GM21381 (cell line): ENCODE measurements around the gene PRDM12.

ENCODE experiments used
- ATAC-seq: cut with Tn5 transposase; IDR thresholded peaks from one replicate; pipeline ENCODE4 v1.9.1; 2021; ENCODE audit warnings: mild to moderate bottlenecking, moderate library complexity; ENCODE audit not compliant: unreplicated experiment

The PRDM12 gene

DNA sequence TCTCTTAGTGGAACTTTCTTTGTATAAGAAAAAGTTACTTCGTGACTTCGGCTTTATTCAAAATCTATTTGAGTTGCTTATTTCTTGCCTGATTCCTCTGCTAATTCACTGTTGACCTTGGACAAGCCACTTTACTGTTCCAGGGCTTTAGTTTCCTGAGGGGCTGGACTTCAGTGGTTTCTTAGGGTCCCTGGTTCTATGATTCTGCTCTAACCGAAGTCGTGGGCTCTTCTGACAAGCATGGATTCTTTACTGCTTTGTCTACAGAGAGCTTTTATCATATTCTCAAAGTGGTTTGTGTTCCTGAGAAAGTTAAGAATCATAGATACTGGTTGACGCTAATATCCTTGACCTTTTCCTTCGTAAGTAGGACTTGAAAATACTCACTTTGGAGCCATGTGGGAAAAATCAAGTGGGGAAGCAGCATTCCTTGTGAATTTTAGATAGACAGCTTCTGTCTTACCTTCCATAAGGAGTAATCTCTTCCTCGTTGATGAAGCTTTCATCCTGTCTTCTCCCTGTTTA, 50.3 kb downstream of the PRDM12 start:
- ATAC-seq = no peak

- no peak for ATAC-seq
Observed at GRCh38 chr9:130715270-130715669, 50.9 kb downstream of the PRDM12 start.

DNA sequence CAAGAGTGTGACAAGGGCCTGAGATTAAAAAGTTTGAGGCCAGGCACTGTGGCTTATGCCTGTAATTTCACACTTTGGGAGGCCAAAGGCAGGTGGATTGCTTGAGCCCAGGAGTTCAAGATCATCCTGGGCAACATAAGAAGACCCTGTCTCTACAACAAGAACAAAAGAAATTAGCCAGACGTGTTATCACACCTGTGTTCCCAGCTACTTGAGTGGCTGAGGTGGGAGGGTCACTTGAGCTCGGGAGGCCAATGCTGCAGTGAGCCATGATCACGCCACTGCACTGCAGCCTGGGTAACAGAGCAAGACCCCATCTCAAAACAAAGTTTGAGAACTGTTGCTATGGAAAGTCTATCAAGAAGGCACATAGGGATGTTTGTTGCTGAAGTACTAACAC, 54.2 kb downstream of the PRDM12 start:
- no peak for ATAC-seq

- no peak for ATAC-seq
Observed at GRCh38 chr9:130720762-130721161, 56.4 kb downstream of the PRDM12 start.

DNA sequence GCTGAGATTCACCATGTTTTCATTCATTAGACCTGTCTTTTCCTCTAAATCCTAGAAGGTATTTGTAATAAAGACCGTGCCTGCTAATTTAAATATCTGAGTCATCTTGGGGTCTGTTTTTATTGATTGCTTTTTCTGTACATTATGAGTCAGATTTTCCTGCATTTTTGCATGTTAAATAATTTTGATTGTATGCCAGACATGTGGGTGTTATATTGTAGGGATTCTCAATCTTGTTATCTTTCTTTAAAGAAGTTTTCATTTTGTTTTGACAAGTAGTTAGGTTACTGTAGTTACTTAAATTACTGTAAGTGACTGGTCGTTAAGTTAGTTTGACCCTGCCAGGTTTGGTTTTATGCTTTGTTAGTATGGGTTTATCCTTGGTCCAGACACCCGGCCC, 64.3 kb downstream of the PRDM12 start:
- ATAC-seq = no peak

DNA sequence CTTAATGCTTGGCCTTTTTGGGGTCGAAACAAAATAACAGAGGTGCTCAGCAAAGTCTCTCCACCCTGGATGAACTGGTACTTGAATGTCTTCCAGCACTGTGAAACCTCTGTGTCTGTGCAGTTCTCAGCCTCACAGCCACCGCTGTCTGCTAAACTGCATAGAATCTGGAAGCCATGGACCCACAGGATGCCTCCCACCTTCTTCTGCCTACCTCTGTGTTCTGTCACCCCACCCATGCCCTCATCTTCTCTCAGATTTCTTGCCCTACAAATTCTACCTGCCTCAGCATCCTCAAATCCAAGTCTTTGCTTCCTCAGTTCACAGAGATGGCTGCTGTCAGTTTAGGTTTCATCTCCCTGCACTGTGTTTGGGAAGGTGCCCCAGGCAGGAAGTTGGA, 64.8 kb downstream of the PRDM12 start:
- no peak for ATAC-seq

- ATAC-seq = no peak
Observed at GRCh38 chr9:130731355-130731754, 67.0 kb downstream of the PRDM12 start.

GRCh38 chr9:130732136-130732535, 67.7 kb downstream of the PRDM12 start:
- ATAC-seq = no peak
